Mesothelial cell of epicardium (in vitro differentiated cells): ENCODE data around the gene SCAP. TPM values are rescaled to one million over a fixed set of nuclear protein-coding genes. Genes with fewer than 3 reads are reported as not detected.
"Not testable (repeated sequence)": the region's sequence is repeated elsewhere in the genome, so short reads cannot be mapped to it uniquely, and the experiment has no call there.

ENCODE experiments used
- DNase-seq, 2 experiments: peaks; one replicate each; pipeline ENCODE4 v3.0.0; 2021; ENCODE audit warnings: low spot score in 2 of 2; ENCODE audit not compliant: unreplicated experiment in 2 of 2
- H3K27ac Mint-ChIP-seq: 2 replicates; pipeline ENCODE4 v1.8.0; 2021; ENCODE audit warnings: mixed read lengths
- H3K27me3 Mint-ChIP-seq: 2 replicates; pipeline ENCODE4 v1.8.0; 2021; ENCODE audit warnings: low read depth, mixed read lengths
- H3K36me3 Mint-ChIP-seq: 2 replicates; pipeline ENCODE4 v1.8.0; 2021; ENCODE audit warnings: mixed read lengths
- H3K4me1 Mint-ChIP-seq: 2 replicates; pipeline ENCODE4 v1.8.0; 2021; ENCODE audit warnings: mixed read lengths
- H3K4me3 Mint-ChIP-seq: 2 replicates; pipeline ENCODE4 v1.8.0; 2021; ENCODE audit warnings: mild to moderate bottlenecking, moderate library complexity, mixed read lengths
- H3K9me3 Mint-ChIP-seq: 2 replicates; pipeline ENCODE4 v1.8.0; 2021; ENCODE audit warnings: mixed read lengths
- CTCF ChIP-seq: fragments of 200-600 bp; sonication (generic); IDR thresholded peaks from one replicate; pipeline ENCODE4 v1.5.0; 2021; ENCODE audit warnings: antibody characterized with exemption; ENCODE audit not compliant: unreplicated experiment
- total RNA-seq: library from RNA; stranded (reverse); gene quantifications from 3 replicates; pipeline ENCODE4 v1.2.1, GENCODE V29; 2021

The SCAP gene
- total RNA-seq, 1 donor from 2014 or later, result 113 TPM

GRCh38 chr3:47476644-47477199 lies 981 bp upstream of the SCAP start:
- Mint-ChIP-seq H3K9me3 (no peaks in the 10 kb centered on the region), H3K36me3 (no peaks in the 10 kb centered on the region), H3K4me1 (peaks cover 20% of the 10 kb centered on the region), H3K27me3 (no peaks in the 10 kb centered on the region), H3K27ac (peak overlapping the region; percentile 47), H3K4me3 (peak overlapping the region; percentile 94)
- no peak for DNase-seq
- TF ChIP-seq CTCF, result no peak

GRCh38 chr3:47476330-47476626 lies 537 bp upstream of the SCAP start:
- TF ChIP-seq CTCF, result no peak
- no peaks in the 10 kb centered on the region for H3K36me3 Mint-ChIP-seq
- H3K4me3 Mint-ChIP-seq, result peak overlapping the region; percentile 94
- peaks cover under 1% of the 10 kb centered on the region for H3K9me3 Mint-ChIP-seq
- H3K4me1 Mint-ChIP-seq, result peaks cover 16% of the 10 kb centered on the region
- DNase-seq, result no peak
- no peaks in the 10 kb centered on the region for H3K27me3 Mint-ChIP-seq
- H3K27ac Mint-ChIP-seq, result peak overlapping the region; percentile 95

- H3K36me3 Mint-ChIP-seq, result no peaks in the 10 kb centered on the region
- peak overlapping the region; percentile 81 for H3K4me3 Mint-ChIP-seq
- no peaks in the 10 kb centered on the region for H3K27me3 Mint-ChIP-seq
- H3K9me3 Mint-ChIP-seq, result peaks cover 3% of the 10 kb centered on the region
- DNase-seq, result no peak
- no peak for TF ChIP-seq CTCF
- H3K4me1 Mint-ChIP-seq, result peaks cover 16% of the 10 kb centered on the region
- H3K27ac Mint-ChIP-seq, result peak overlapping the region; percentile 93
Observed at GRCh38 chr3:47475029-47475569, 642 bp downstream of the SCAP start.

- DNase-seq, result no peak
- no peak for TF ChIP-seq CTCF
- peak overlapping the region; percentile 53 for H3K4me3 Mint-ChIP-seq
- peaks cover 6% of the 10 kb centered on the region for H3K36me3 Mint-ChIP-seq
- peaks cover 3% of the 10 kb centered on the region for H3K9me3 Mint-ChIP-seq
- no peak overlapping the region for H3K27ac Mint-ChIP-seq
- H3K27me3 Mint-ChIP-seq, result no peaks in the 10 kb centered on the region
- peaks cover 16% of the 10 kb centered on the region for H3K4me1 Mint-ChIP-seq
Observed at GRCh38 chr3:47473391-47473790, 2.4 kb downstream of the SCAP start.

GRCh38 chr3:47469616-47470015 lies 6.1 kb downstream of the SCAP start:
- Mint-ChIP-seq H3K27me3 (no peaks in the 10 kb centered on the region), H3K36me3 (peaks cover 22% of the 10 kb centered on the region), H3K4me3 (no peak overlapping the region), H3K4me1 (peaks cover 10% of the 10 kb centered on the region), H3K9me3 (peaks cover 13% of the 10 kb centered on the region), H3K27ac (no peak overlapping the region)
- DNase-seq, result no peak
- no peak for TF ChIP-seq CTCF

- DNase-seq, H3K4me1 Mint-ChIP-seq, H3K27me3 Mint-ChIP-seq, H3K4me3 Mint-ChIP-seq, H3K27ac Mint-ChIP-seq: not testable (repeated sequence)
- peaks cover 13% of the 10 kb centered on the region for H3K9me3 Mint-ChIP-seq
- peaks cover 22% of the 10 kb centered on the region for H3K36me3 Mint-ChIP-seq
Observed at GRCh38 chr3:47468315-47468714, 7.4 kb downstream of the SCAP start.
